Endothelial cell of umbilical vein (primary cell): ENCODE results near the gene FOXK1.

ENCODE experiments used
- CTCF ChIP-seq, 2 donors: IDR thresholded peaks; 1 replicate in 1 of 2; 2 replicates in 1 of 2; pipeline ENCODE4 v1.5.1; 2011; ENCODE audit warnings: low read length in 2 of 2, mild to moderate bottlenecking in 2 of 2, moderate library complexity in 2 of 2, control low read depth in 1 of 2, inconsistent platforms in 1 of 2, low read depth in 1 of 2; ENCODE audit not compliant: insufficient read depth in 1 of 2; ENCODE audit errors: extremely low read depth in 1 of 2
- EZH2 ChIP-seq: IDR thresholded peaks from 2 replicates; pipeline ENCODE4 v1.6.1; 2012; ENCODE audit warnings: borderline replicate concordance, low read depth, mild to moderate bottlenecking, moderate library complexity, low read length, inconsistent platforms; ENCODE audit not compliant: severe bottlenecking
- GATA2 ChIP-seq: IDR thresholded peaks from 2 replicates; pipeline ENCODE4 v1.7.0; 2011; ENCODE audit warnings: low read depth, mild to moderate bottlenecking, moderate library complexity, mixed read lengths, low read length; ENCODE audit not compliant: insufficient read length, insufficient read depth
- MAX ChIP-seq: IDR thresholded peaks from 2 replicates; pipeline ENCODE4 v1.6.1; 2011; ENCODE audit not compliant: insufficient read depth, insufficient read length
- POLR2A ChIP-seq: IDR thresholded peaks from 2 replicates; pipeline ENCODE4 v1.6.1; 2012; ENCODE audit warnings: low read depth, mild to moderate bottlenecking, control low read depth, low read length
- POLR2AphosphoS5 ChIP-seq: IDR thresholded peaks from 2 replicates; pipeline ENCODE4 v1.6.1; 2012; ENCODE audit warnings: low read depth, mild to moderate bottlenecking, control low read depth, low read length, moderate library complexity; ENCODE audit not compliant: insufficient read depth

DNA sequence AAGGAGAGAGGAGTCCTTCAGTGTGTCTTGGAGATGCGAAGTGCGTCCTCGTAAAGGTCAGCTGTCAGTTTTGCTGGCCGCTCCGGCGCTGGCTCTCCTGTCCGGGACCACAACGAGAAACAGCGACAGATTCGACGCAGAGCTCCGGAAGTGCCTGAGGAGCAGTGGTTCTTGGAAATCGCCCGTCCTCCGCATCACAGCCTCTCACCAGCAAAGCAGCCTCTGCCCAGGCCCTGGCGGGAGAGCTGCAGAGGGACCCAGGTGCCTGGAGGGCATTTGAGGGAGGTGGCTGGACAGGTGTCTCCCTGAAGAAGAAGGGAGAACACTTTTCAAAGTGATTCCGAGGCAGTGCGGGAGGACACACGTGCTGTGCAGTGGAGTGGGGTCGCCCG lies 81.7 kb downstream of the FOXK1 start:
- no peak for TF ChIP-seq CTCF (IDR thresholded peaks at IDR 0.05; ENCODE audit: extremely low read depth in 1 of 2, insufficient read depth in 1 of 2, low read depth in 1 of 2, low read length in 2 of 2)
- TF ChIP-seq POLR2AphosphoS5, result no peak
- TF ChIP-seq MAX, result no peak
- no peak for TF ChIP-seq POLR2A
- no peak for TF ChIP-seq EZH2
- no peak for TF ChIP-seq GATA2
